ENCODE measurements around the gene TFB2M. TPM values are rescaled to one million over a fixed set of nuclear protein-coding genes. Genes with fewer than 3 reads are reported as not detected.

TFB2M gene
- total and polyA plus RNA-seq, 10 of the 15 experiments (the other 5 are each of a cell fraction or from before 2014, with no cell fraction given) = 25.2 to 66.0 (median 36.1) TPM

GRCh38 chr1:246516126-246516525, 49.9 kb downstream of the TFB2M start:
- intact Hi-C loops (cut with micrococcal nuclease; ENCODE audit: unreplicated experiment) (no loop called here), in situ Hi-C loops (cut with MboI) (no loop called here)
- Histone ChIP-seq H3K4me2 (ENCODE audit: control insufficient read depth, insufficient read depth) (no peak overlapping the region), H3K79me2 (ENCODE audit: control insufficient read depth, insufficient read depth, low read length) (no peaks in the 10 kb centered on the region), H3K9ac (ENCODE audit: control insufficient read depth, insufficient read depth, low read length) (no peak overlapping the region), H3K36me3 (ENCODE audit: control insufficient read depth in 2 of 2, insufficient read depth in 2 of 2, low read length in 1 of 2) (no peaks in the 10 kb centered on the region), H2AFZ (ENCODE audit: control insufficient read depth, low read depth, low read length) (no peak overlapping the region), H4K20me1 (ENCODE audit: control insufficient read depth, insufficient read depth) (no peaks in the 10 kb centered on the region), H3K9me3 (replicated peaks; ENCODE audit: control insufficient read depth, insufficient read depth, low read length) (peaks cover 20% of the 10 kb centered on the region; the same call in 2 of the 3 replicates), H3K27me3 (replicated peaks in 1 of 2; ENCODE audit: control insufficient read depth in 2 of 2, insufficient read depth in 2 of 2, low read length in 1 of 2) (no peaks in the 10 kb centered on the region), H3K4me1 (ENCODE audit: control insufficient read depth, insufficient read depth, low read length) (no peaks in the 10 kb centered on the region), H3K4me3 (no peak overlapping the region), H3K27ac (ENCODE audit: control insufficient read depth, insufficient read depth) (no peak overlapping the region)
- DNase-seq (ENCODE audit: low read depth, low spot score) (no peak), ATAC-seq (no peak), FAIRE-seq (no peak)
- TF ChIP-seq RUNX3 (IDR thresholded peaks at IDR 0.05; ENCODE audit: low read length) (no peak), SPI1 (IDR thresholded peaks at IDR 0.05; ENCODE audit: borderline replicate concordance, insufficient read depth, low read depth, low read length) (no peak), TARDBP (IDR thresholded peaks at IDR 0.05; ENCODE audit: borderline replicate concordance) (no peak), HDGF (IDR thresholded peaks at IDR 0.05) (no peak), NR2F1 (conservative IDR thresholded peaks at IDR 0.05) (no peak), GABPA (IDR thresholded peaks at IDR 0.05; ENCODE audit: low read depth) (no peak), ESRRA (IDR thresholded peaks at IDR 0.05; ENCODE audit: low read length) (no peak)
- POLR2A ChIA-PET = no interaction called here
- RAD21 ChIA-PET (ENCODE audit: unreplicated experiment) = no interaction called here
- SMC1A ChIA-PET (ENCODE audit: uncharacterized antibody, unreplicated experiment) = interaction anchor here (1.3 kb wide), 1 partner anchor 10 kb away, joined by 3 read pairs; no protein-coding TSS in a partner anchor
- no TSS peak for BruUV-seq (replicated peaks)
- CTCF ChIA-PET = interaction anchor here (0.6 to 1.1 kb wide), 2 partner anchors 18 to 29 kb away, joined by 3 to 4 read pairs; no protein-coding TSS in a partner anchor
- WGBS (ENCODE audit: insufficient coverage, insufficient replicate concordance, low lambda C conversion rate, missing lambda C conversion rate) = 78% methylated on average over 9 of the region's 10 CpGs

GRCh38 chr1:246515390-246516005, 50.6 kb downstream of the TFB2M start:
- no peak overlapping the region for H3K9ac ChIP-seq (ENCODE audit: control insufficient read depth, insufficient read depth, low read length)
- H3K27me3 ChIP-seq (replicated peaks in 1 of 2; ENCODE audit: control insufficient read depth in 2 of 2, insufficient read depth in 2 of 2, low read length in 1 of 2) = no peaks in the 10 kb centered on the region
- H4K20me1 ChIP-seq (ENCODE audit: control insufficient read depth, insufficient read depth) = no peaks in the 10 kb centered on the region
- no peak for FAIRE-seq
- no peak overlapping the region for H3K4me2 ChIP-seq (ENCODE audit: control insufficient read depth, insufficient read depth)
- ChIA-PET POLR2A (no interaction called here), CTCF (interaction anchor here (0.6 kb wide), 1 partner anchor 30 kb away, joined by 3 read pairs; no protein-coding TSS in a partner anchor), SMC1A (ENCODE audit: uncharacterized antibody, unreplicated experiment) (interaction anchor here (1.3 kb wide), 1 partner anchor 10 kb away, joined by 3 read pairs; no protein-coding TSS in a partner anchor), RAD21 (ENCODE audit: unreplicated experiment) (no interaction called here)
- H3K79me2 ChIP-seq (ENCODE audit: control insufficient read depth, insufficient read depth, low read length) = no peaks in the 10 kb centered on the region
- no peak overlapping the region for H2AFZ ChIP-seq (ENCODE audit: control insufficient read depth, low read depth, low read length)
- H3K4me1 ChIP-seq (ENCODE audit: control insufficient read depth, insufficient read depth, low read length) = no peaks in the 10 kb centered on the region
- no peak for ATAC-seq
- intact Hi-C loops (cut with micrococcal nuclease; ENCODE audit: unreplicated experiment) (no loop called here), in situ Hi-C loops (cut with MboI) (no loop called here)
- no peak overlapping the region for H3K27ac ChIP-seq (ENCODE audit: control insufficient read depth, insufficient read depth)
- BruUV-seq (replicated peaks) = no TSS peak
- H3K36me3 ChIP-seq (ENCODE audit: control insufficient read depth in 2 of 2, insufficient read depth in 2 of 2, low read length in 1 of 2) = no peaks in the 10 kb centered on the region
- WGBS (ENCODE audit: insufficient coverage, insufficient replicate concordance, low lambda C conversion rate, missing lambda C conversion rate) = 33% methylated on average over 3 of the region's 3 CpGs
- no peak overlapping the region for H3K4me3 ChIP-seq
- no peak for DNase-seq (ENCODE audit: low read depth, low spot score)
- peaks cover 20% of the 10 kb centered on the region; the same call in 2 of the 3 replicates for H3K9me3 ChIP-seq (replicated peaks; ENCODE audit: control insufficient read depth, insufficient read depth, low read length)
- TF ChIP-seq POLR2AphosphoS5 (IDR thresholded peaks at IDR 0.05; ENCODE audit: low read length) (no peak), KLF5 (IDR thresholded peaks at IDR 0.05; ENCODE audit: partially characterized antibody) (peak; percentile 95), SMARCA5 (IDR thresholded peaks at IDR 0.05) (no peak), KDM1A (IDR thresholded peaks at IDR 0.05; ENCODE audit: borderline replicate concordance) (no peak), ZNF384 (IDR thresholded peaks at IDR 0.05; ENCODE audit: borderline replicate concordance, low read depth, low read length) (no peak), TCF3 (IDR thresholded peaks at IDR 0.05; ENCODE audit: borderline replicate concordance, insufficient read depth, low read depth, low read length) (no peak), PML (IDR thresholded peaks at IDR 0.05; ENCODE audit: low read length) (no peak), KAT2A (conservative IDR thresholded peaks at IDR 0.05; ENCODE audit: control insufficient read depth, low read depth, low read length) (no peak)
- TF ChIP-seq, protein P1, sequence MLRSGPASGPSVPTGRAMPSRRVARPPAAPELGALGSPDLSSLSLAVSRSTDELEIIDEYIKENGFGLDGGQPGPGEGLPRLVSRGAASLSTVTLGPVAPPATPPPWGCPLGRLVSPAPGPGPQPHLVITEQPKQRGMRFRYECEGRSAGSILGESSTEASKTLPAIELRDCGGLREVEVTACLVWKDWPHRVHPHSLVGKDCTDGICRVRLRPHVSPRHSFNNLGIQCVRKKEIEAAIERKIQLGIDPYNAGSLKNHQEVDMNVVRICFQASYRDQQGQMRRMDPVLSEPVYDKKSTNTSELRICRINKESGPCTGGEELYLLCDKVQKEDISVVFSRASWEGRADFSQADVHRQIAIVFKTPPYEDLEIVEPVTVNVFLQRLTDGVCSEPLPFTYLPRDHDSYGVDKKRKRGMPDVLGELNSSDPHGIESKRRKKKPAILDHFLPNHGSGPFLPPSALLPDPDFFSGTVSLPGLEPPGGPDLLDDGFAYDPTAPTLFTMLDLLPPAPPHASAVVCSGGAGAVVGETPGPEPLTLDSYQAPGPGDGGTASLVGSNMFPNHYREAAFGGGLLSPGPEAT (IDR thresholded peaks at IDR 0.05; ENCODE audit: low read depth) = peak; percentile 67; the same call in 1 of the 2 replicates
